Measurements from ENCODE around the gene AHRR.
"Not testable (repeated sequence)": the region's sequence is repeated elsewhere in the genome, so short reads cannot be mapped to it uniquely, and the experiment has no call there.

Gene AHRR

DNA sequence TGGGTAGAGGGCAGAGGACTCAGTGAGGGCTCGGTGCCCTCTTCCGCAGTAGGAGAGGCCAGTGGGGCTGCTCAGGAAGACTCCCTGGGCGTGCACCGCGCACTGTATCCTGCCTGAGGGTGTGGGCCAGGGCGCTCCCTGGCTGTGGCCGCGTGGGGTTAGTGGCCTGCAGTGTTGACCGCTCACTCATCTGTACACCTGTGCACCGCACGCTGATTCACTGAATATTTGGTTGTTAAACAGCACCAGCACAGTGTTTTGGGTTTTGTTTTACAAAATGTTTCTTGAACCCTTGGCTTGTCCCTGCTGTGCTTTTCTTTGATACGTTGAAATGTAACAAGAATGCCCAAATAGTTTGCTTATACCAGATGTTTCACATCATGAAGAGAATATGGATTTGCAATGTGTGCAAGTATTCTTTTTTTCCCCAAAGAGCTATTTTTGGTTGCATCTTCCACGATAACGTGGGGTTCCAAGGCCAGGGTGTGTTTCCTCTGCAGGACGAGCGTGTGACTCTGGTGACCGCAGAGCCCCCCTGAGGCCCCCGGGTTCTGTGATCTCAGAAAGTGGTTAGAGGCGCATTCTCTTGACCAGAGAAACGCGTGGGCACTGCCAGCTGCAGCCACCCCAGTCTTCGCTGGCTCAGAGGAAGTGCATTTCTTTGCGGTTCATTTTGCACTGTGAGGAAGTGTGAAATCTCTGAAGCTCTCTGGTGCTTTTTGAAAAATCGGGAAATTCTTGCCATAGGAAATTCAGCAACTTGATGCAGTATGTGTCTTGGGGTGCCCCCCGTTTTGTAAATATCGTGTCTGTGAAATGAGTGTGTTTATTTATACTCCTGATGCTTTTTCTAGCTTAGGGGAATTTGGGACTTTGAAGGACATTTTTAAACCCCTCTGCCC, 46.9 kb downstream of the AHRR start:
- no peak for DNase-seq

DNA sequence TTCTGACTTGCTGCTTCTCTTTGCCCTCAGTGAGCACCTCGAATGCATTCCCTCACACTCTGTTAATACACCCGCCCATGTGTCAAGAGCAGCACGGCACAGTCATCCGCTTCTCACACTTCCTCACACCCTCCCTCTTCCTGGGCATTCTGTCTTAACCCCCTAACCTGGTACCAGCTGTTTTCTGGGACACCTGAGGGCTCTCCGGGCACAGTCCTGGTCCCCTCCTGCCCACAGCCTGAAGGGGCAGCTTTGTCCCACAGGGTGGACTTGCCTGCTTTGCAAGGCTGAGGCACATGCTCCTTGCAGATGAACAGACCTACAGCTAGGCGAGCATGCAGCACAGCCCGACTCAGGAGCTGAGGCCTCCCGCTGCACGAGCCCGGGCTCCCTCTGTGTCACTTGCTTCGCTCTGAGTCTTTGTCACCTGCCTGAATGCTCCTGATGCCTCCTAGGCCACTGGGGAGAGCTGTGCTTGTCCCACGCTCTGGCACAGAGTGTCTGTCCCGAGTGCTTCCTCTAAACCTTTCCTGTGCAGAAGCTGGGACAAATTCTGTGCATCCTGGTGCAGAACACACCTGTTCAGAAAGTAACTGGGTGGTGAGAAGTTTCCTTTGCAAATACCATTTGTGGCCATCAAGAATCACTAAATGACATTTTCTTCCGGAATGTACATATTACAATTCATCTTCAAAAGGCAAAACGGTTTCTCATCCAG, 47.8 kb downstream of the AHRR start:
- DNase-seq, result no peak

DNA sequence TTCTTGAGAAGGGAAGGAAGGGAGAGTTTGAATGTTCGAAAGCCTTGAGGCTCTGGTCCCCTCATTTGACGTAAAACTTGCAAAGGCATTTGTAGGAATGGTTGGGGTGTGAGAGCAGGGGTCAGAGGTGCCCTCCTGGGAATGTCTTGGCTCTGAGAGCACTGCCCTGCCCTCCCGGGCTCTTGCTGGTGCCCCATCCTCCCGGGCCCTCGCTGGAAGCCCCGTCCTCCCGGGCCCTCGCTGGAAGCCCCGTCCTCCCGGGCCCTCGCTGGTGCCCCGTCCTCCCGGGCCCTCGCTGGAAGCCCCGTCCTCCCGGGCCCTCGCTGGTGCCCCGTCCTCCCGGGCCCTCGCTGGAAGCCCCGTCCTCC, 48.3 kb downstream of the AHRR start:
- DNase-seq, result not testable (repeated sequence)

DNA sequence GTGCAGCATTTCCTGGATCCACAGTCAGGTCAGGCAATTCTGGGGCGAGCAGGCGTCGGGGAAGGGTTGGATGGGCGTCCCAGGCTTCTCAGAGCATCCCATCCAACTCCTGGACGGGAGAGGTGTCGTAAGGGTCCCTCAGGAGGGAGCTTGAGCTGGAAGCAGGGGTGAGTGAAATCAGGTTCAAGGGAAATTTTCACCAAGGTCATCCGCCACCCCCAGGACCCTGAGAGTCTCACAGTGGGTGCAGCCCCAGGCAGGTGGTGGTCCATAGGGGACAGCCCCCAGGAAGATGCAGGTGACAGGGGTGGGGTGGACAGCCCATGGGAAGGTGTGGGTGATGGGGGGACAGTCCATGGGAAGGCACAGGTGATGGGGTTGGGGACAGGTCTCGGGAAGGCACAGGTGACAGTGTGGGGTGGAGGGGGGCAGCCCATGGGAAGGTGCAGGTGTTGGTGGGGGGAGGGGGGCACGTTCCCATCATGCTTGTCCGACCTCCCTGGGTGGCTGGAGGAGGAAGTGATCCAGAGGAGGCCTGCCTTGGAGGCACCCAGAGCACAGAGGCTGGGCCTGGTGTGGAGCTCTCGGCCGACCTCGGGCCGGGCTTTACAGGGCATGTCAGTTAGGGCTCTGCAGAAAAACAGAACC, 48.9 kb downstream of the AHRR start:
- DNase-seq, result no peak

DNA sequence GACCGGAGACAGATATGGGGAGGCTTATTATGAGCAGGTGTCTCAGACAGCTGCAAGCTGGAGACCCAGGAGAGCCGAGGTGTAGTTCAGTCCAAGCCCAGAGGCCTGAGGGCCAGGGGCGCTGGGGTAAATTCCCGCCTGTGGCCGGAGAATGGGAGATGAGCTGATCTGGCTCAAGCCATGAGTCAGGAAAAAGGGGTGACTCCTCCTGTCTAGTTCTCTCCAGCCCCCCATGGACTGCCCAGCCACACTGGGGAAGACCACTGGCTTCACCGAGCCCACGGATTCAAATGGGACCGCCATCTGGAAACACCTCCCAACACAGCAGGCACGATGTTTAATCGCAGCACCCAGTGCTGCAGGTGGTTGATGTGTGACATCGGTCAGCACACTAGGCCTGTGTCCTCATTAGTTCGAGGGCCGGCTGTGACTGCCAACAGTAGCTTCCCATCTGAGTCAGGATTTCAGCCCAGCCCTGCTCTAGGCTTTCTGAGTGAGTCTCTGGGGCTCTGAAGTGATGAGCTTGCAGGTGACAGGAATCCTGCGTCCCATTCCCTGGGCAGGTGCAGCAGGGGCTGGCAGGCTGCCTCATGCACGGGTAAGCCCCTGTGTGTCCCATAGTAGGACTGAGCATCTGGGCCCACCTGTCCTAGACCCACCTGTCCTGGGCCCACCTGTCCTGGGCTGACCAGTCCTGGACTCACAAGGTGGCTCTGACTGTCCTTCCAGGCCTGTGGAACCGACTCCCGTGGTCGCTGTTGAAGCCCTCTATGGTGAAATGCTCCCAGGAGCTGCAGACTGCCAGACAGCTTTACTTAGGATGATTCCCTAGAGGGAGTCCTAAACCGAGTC, 49.7 kb downstream of the AHRR start:
- no peak for DNase-seq

DNA sequence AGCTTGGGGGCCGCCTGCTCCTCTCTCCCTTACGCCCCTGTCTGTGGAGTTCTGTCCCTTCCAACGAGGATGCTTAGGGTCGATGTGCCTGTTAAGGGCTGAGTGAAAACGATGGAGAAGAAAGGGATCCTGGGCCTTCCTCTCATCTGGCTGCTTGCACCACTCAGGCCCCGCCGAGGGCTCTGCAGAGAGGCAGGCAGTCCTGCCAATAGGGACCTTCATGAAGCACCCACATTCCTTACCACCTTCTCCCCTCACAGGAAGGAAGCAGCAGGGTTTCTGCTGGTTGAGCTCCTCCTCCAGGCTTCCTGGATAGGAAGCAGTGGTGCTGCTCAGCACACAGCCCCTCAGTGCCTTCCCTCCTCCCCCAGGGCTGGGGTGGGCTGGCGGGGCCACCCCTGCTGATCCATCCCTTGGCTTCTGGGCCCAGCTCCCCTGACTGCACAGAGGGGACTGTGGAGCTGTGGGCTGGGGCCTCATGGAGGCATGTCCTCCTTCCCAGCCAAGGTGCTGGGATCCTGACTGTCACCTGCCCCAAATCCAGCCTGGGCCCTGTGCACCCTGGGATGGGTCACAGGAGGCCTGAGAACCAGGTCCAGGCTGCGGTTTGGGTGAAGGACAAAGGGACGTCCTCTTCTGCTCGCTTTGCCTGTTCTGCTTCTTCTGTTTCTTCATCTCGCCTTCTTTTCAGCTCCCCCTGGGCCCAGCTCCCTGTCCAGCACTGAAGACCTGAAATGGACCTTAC, 50.5 kb downstream of the AHRR start:
- no peak for DNase-seq

DNA sequence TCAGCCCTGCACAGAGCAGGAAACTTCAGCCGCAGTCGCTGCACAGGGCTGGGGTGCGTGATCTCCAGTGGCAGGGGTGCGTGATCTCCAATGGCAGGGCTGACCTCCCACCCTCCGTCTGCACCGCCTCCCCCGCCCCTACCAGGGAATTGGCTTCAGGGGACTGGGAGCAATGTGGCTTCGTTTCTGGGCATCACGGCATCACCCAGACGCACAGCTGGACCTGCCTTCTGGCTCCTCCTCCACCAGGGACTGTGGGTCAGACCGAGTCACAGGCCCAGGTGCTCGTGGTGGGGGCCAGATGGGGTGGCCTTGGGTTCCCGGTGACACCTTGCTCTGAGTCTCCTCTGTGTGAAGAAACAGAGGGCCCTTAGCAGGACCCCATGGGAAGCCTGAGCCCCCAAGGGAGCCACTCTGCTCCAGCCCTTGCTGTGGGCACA, 51.1 kb downstream of the AHRR start:
- no peak for DNase-seq

DNA sequence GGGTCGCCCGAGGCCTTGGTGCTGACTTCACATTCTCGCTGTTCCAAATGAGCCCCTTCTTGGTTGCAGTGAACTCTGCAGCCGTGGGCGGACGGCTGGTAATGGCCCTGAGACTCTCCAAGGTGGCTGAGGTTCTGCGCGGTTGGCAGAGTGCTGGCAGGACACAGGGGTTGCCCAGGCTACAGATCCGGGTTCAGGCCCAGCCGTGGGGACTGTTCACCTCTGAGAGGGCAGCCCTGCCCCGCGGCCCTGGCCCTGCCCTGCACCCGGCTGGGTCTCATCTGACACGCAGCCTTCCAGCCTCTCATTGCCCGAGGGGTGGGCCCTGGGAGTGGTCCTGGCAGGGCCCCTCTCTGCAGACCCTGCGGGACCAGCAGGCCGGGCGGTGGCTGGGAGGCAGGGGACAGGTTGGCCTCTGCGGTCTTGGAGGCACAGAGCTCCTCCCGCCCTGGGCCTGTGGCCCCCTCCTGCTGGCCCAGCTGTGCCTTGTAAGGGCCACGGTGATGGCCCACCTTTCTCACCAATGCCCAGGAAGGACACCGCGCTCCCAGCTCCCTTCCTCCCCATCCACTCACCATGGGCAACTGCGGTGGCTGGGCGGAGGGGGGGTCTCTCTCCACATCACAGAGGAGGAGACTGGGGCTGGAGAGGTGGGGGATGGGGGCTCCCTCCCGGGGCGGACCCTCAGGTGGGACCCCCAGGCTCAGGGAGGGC, 51.6 kb downstream of the AHRR start:
- DNase-seq, result no peak

DNA sequence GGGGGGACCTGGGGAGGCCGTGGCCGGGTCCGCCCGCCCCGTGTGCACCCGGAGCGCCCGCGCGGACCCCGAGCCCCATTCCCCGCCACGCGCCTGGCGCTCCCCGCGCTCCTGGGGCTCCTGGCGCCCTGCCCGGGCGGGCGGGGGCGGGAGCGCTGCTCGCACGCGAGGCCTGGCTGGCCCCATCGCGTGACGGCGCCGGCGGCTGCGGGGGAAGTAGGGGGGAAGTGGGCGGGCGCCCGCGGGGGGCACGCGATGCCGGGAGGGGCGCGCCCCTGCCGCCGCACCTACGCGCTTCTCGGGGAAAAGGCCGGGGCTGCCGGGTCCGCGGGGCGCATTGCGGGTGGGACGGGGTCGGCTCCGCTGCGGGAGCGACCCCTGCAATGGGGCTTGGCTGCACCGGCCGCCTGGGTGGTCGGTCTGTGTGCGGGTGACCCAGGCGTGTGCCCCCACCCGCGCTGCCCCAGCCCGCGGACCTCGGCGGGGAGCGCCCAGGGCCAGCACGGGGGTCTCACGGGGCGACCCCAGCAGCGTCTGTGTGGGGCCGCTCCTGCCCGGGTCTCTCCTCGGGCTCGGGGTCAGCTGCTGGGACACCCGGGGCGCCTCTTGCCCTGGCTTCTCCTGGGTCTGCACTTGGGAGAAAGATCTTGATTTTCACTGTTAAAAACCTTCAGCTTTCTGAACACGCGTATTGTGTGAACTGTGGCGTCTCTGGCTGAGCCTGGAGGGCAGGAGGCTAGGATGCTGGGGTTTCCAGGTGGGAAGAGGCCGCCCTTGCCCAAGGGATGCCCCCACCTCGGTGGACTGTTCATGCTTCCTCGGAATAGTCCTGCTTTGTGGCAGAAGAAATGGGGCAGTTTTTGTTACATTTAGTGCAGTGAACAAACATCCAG, 52.4 kb downstream of the AHRR start:
- peak; percentile 23 for DNase-seq

DNA sequence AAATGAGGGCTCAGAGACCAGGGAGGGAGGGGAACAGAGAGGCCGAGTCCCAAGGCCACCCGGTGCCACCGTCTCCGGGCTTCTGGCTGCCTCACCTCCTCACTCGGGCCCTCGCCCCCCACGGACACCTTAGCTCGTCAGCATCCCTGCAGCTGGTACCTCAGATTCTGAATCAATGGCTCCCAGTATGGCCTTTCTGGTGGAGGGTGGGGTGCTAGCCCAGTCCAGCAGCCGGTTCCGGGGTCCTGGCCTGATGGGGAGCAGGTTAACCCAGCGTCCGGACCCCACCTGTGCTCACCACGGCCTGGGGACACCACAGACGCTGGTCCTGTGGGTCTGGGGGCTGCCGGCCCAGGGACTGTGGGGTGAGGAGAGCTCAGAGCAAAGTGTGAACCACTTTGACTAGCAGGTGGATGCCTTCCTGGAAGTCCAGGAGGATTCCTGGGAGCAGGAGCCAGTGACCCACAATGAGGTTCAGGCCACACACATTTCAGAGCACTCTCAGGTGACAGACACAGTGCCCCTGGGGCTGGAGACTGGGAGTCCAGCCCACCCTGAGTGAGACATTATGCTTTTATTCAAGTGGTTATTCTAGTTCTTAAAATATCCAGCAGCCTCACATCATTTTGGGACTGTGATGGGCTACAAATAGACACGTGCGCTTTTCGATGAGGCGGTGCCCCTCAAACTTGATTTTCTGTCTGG, 53.3 kb downstream of the AHRR start:
- DNase-seq, result no peak

DNA sequence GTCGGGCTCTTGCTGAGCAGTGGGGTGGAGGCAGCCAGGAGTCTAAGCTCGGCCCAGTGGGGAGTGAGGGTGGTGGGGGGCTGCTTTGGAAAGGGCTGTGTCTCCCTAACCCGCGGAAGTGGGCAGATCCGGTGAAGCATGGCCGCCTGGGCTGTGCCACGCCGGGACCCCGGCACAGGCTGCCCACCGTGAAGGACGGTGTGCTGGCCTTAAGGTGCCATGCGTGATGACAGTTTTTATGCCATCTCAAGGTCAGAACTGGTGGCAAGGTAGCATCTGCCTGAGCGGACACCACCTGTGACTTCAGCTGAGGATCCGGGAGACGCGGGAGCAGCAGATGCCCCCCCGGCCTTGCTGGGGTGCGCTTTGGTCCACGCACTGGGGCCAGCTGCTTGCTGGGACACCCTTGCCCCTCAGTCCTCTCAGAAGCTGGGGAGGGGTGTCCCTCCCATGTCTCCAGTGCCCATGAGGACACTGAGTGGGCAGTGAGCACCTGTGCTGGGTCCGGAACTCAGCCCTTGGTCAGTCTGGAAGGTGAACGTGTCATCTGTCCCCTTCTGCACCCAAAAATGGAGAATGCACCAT, 53.9 kb downstream of the AHRR start:
- no peak for DNase-seq

DNA sequence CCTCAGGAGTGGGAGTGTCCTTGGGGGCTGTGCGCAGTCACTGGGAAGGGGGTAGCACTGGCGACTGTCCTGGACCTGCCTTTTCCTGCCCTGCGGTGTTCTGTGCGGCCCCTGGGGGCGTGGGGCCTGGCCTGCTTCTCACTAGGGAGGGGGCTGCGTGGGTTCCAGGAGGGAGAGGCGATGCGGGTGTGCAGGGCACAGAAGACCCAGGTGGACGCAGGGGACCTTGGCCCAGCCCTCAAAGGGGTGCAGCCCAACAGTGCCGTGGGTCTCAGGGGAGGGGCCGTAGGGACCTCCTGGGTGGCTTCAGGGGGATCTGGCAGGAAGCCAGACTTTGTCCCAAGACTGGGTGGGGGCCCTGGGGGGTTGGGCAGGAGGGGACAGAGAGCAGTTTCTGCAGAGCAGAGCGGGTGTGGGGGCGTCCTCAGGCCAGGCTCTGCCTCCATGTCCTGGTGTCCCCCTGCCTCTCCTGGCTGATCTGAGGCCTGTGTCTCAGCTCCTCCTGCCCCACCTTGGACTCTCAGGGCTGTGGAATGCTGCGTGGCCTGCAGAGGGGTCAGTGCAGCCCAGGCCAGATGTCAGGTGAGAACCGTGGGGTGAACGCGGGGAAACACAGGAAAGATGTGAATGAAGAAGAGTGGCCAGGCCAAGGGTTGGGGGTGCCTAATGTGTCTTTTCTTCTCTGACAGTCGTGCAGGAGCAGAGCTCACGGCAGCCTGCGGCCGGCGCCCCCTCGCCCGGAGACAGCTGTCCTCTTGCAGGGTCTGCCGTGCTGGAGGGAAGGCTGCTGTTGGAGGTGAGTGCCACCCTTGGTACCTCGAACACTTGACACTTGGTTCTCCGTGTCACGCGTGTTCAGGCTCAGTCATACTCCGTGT, 54.6 kb downstream of the AHRR start:
- no peak for DNase-seq

DNA sequence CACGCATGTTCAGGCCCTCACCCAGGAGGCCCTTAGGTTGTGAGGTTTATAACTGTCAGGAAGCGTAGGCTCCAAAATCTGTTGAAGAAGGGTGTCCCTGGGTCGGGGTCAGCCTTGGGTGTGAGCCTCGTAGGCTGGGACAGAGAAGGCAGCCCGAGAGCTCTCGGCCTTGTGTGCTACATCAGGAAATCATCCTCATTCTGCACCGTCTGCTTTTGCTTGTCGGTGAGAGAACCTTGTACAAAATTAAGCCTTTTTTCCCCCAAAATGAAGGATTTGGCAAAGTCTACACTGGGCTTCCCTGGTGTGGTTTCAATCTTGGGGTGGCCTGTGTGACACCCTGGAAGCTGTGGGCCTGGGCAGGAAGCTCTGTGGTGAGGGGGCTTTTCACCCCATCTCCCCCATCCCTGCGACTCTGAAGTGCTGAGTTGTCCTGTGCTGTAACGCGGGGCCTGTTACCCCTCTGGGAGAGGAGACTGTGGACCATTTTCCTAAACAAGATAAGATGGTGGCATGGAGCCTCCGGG, 55.3 kb downstream of the AHRR start:
- no peak for DNase-seq

DNA sequence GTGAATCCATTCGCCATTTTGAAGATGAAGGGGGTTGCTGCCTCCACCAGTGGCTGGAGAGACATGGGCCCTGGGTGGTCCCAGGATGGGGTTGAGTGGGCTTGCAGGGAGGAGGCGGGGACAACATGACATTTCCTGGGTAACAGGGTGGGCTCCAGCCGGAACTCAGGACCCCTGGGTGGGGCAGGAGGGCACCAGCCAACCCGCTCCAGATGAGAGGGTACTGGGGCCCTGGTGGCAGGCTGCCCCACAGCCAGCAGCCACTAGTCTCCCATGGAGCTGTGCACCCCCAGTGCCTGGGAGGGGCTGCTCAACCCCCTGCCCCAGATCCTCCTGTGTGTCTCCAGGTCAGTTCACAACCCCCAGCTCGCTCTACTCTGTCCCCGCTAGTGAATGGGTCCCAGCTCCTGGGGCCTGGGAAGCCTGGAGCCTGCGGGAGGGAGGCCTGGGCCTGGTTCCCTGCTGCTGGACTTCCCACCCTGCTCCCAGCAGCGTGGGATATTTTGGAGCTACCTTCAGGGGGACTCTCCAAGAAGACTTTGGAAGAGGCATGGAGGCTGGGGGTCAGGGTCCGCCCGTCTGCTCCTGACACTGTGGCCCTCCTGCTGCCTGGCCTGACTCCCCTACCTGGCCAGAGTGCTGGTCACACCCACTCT, 55.9 kb downstream of the AHRR start:
- no peak for DNase-seq

DNA sequence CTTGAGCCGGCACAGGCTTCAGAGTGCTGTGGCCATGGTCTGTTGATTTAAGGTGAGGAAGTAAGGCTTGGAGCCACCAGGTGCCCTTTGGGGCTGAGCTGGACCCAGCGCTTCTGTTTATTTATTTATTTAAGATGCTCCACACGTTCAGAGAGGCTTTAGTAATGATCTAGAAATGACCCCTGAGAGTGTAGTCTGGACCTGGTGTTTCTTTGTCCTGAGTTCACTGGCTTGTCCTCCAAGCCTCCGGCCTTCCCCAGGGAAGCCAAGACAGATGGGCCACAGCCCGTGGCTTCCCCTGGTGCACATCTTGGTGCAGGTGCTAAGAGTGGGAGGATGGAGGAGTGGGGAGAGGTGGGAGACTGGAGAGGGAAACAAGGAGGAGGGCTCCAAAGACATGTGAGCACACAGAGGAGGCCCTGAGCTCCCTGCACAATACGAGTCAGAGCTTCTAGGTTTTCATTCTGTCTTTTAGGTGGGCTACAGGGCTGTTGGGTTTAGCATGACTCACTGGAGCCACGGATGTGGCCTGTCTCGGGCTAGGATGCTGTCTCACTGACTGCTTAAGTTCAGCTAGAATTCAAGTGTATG, 56.9 kb downstream of the AHRR start:
- DNase-seq, result no peak

DNA sequence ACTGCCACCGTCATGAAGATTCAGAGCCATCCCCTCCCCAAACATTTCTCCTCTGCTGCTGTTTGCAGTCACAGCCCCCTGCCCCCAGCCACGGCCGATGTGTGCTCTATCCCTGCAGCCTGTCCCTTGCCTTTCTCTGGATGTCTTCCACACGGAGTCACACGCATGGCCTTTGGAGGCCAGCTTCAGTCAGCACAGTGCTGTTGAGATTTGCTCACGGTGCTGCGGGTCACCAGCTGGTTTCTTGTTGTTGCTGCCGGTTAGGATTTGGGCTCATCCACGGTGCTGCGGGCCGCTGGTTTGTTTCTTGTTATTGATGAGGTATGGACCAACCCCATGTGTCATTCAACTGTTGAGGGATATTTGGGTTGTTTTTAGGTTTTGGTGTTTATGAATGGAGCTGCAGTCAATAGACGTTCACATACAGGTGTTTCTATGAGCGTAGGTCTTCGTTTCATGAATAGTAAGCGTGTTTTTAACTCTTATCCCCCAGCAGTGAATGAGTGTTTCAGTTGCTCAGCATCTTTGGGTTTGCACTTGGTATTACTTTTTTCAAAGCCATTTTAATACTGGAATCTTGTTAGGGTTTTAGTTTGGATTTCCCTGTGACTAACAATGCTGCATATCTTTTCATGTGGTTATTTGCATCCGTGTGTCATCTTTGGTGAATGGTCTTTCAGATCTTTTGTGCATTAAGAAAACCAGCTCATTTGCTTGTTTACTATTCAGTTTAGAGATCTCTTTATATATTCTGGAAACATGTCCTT, 57.6 kb downstream of the AHRR start:
- no peak for DNase-seq
